HepG2 (cell line): ENCODE results near the gene PRKCE. TPM values are rescaled to one million over a fixed set of nuclear protein-coding genes. Genes with fewer than 3 reads are reported as not detected.

ENCODE experiments used
- ATAC-seq: fragments of 200-7000 bp; cut with Tn5 transposase; 3 replicates; pipeline ENCODE4 v1.9.1; 2020; ENCODE audit warnings: mild to moderate bottlenecking, moderate library complexity
- BruUV-seq: library from RNA; stranded (reverse); fragments of 400-500 nt; replicated peaks from 2 replicates; lab custom pipeline; 2021; lab: Mats Ljungman, UMichigan
- CTCF ChIA-PET: fragments of 300-600 bp; formaldehyde crosslinking; extraction: SDS; loops from one replicate; lab custom pipeline; 2021; ENCODE audit warnings: low total read pairs, inconsistent platforms, low intra/inter-chr PET ratio; lab: Yijun Ruan, JAX
- POLR2A ChIA-PET: fragments of 350-600 bp; sonication (Branson Sonifier 250); formaldehyde crosslinking; loops from one replicate; lab custom pipeline; 2020; ENCODE audit warnings: antibody characterized with exemption, inconsistent platforms; lab: Yijun Ruan, JAX
- DNase-seq: peaks from one replicate; pipeline ENCODE4 v3.0.0-alpha.2; 2015; ENCODE audit warnings: low spot score
- FAIRE-seq: peaks from 3 replicates; lab custom pipeline; 2011; peaks lifted over from hg19 to GRCh38; lab: Jason Lieb, UNC
- H2AFZ ChIP-seq: one replicate; pipeline ENCODE4 v1.6.1; 2011; ENCODE audit warnings: low read length, inconsistent platforms
- H3K27ac ChIP-seq: fragments of 300-600 bp; 3 replicates; pipeline ENCODE4 v1.8.0; 2011; ENCODE audit warnings: mixed run types, mild to moderate bottlenecking, mixed read lengths, low read length, inconsistent platforms; ENCODE audit not compliant: insufficient read depth; ENCODE audit errors: extremely low read length
- H3K27me3 ChIP-seq, 2 experiments: fragments of 200-600 bp in 1 of 2; 2 replicates in 1 of 2; 3 replicates in 1 of 2; pipeline versions ENCODE4 v1.6.0 to v1.8.0; 2011; ENCODE audit warnings: low read length in 2 of 2, mild to moderate bottlenecking in 2 of 2, moderate library complexity in 2 of 2, inconsistent platforms in 1 of 2; ENCODE audit not compliant: insufficient read depth in 2 of 2, control insufficient read depth in 1 of 2
- H3K36me3 ChIP-seq, 2 experiments: fragments of 200-600 bp in 1 of 2; replicated peaks in 1 of 2; 2 replicates in 1 of 2; 3 replicates in 1 of 2; pipeline versions ENCODE4 v1.5.1 to v1.8.0; 2011; ENCODE audit warnings: low read length in 2 of 2, inconsistent platforms in 1 of 2; ENCODE audit not compliant: insufficient read depth in 2 of 2, control insufficient read depth in 1 of 2
- H3K4me1 ChIP-seq: 2 replicates; pipeline ENCODE4 v1.5.1; 2012; ENCODE audit warnings: low read length, inconsistent platforms; ENCODE audit not compliant: insufficient read depth
- H3K4me2 ChIP-seq: 2 replicates; pipeline ENCODE4 v1.6.0; 2011; ENCODE audit warnings: low read depth, low read length, inconsistent platforms
- H3K4me3 ChIP-seq, 3 experiments: fragments of 200-600 bp in 1 of 3; sonication (generic), shearing (Covaris generic) in 1 of 3; replicated peaks in 1 of 3; 2 replicates each; pipeline ENCODE4 v1.5.1; 2011 to 2016; ENCODE audit warnings: low read length in 3 of 3, inconsistent platforms in 2 of 3, low read depth in 2 of 3, mild to moderate bottlenecking in 2 of 3, control low read depth in 1 of 3, mixed read lengths in 1 of 3; ENCODE audit not compliant: insufficient read depth in 1 of 3
- H3K79me2 ChIP-seq: one replicate; pipeline ENCODE4 v1.6.1; 2011; ENCODE audit warnings: low read length, inconsistent platforms; ENCODE audit not compliant: insufficient read depth
- H3K9ac ChIP-seq: 2 replicates; pipeline ENCODE4 v1.6.0; 2011; ENCODE audit warnings: mild to moderate bottlenecking, low read depth, low read length, inconsistent platforms; ENCODE audit not compliant: insufficient read depth
- H3K9me3 ChIP-seq: 2 replicates; pipeline ENCODE4 v1.5.1; 2012; ENCODE audit warnings: mild to moderate bottlenecking, low read length
- H4K20me1 ChIP-seq: 2 replicates; pipeline ENCODE4 v1.6.0; 2011; ENCODE audit warnings: inconsistent platforms, mild to moderate bottlenecking, low read length, moderate library complexity; ENCODE audit not compliant: insufficient read depth
- EED ChIP-seq: sonication (generic); formaldehyde crosslinking; IDR thresholded peaks from 2 replicates; pipeline ENCODE4 v1.5.0; 2020; ENCODE audit warnings: mild to moderate bottlenecking, missing genetic modification reagents
- IRF1 ChIP-seq: sonication (generic); formaldehyde crosslinking; IDR thresholded peaks from 2 replicates; pipeline ENCODE4 v1.4.0; 2020; ENCODE audit warnings: low read depth, mild to moderate bottlenecking, missing genetic modification reagents
- IRX3 ChIP-seq: sonication (generic); formaldehyde crosslinking; IDR thresholded peaks from 2 replicates; pipeline ENCODE4 v1.8.1; 2023; ENCODE audit warnings: mild to moderate bottlenecking, low read depth, missing genetic modification reagents, borderline replicate concordance
- RFX1 ChIP-seq: fragments of 450-650 bp; IDR thresholded peaks from 2 replicates; pipeline ENCODE4 v1.6.1; 2017
- ZBTB20 ChIP-seq: sonication (generic); formaldehyde crosslinking; IDR thresholded peaks from 2 replicates; pipeline ENCODE4 v1.8.1; 2023; ENCODE audit warnings: missing genetic modification reagents, low read depth, mild to moderate bottlenecking, borderline replicate concordance
- ZNF333 ChIP-seq: sonication (generic); formaldehyde crosslinking; IDR thresholded peaks from 2 replicates; pipeline ENCODE4 v1.4.0; 2020; ENCODE audit warnings: mild to moderate bottlenecking, missing genetic modification reagents, borderline replicate concordance
- ZNF572 ChIP-seq: sonication (generic); formaldehyde crosslinking; IDR thresholded peaks from 2 replicates; pipeline ENCODE4 v1.5.1; 2020; ENCODE audit warnings: mild to moderate bottlenecking, missing genetic modification reagents
- ZNF629 ChIP-seq: sonication (generic); formaldehyde crosslinking; conservative IDR thresholded peaks from 2 replicates; pipeline ENCODE4 v1.5.0; 2020; ENCODE audit warnings: missing genetic modification reagents
- ZNF883 ChIP-seq: sonication (generic); formaldehyde crosslinking; IDR thresholded peaks from 2 replicates; pipeline ENCODE4 v1.5.1; 2020; ENCODE audit warnings: mild to moderate bottlenecking, missing genetic modification reagents; ENCODE audit errors: not compliant biosample characterization
- WGBS: methylation state at CpG from one replicate; pipeline ENCODE4 v1.1.6; 2017; ENCODE audit warnings: low lambda C conversion rate; 5-methylcytosine and 5-hydroxymethylcytosine counted together
- in situ Hi-C: cut with HindIII; loops from 2 replicates; pipeline ENCODE4 v1.10.0; 2017; ENCODE audit warnings: low pct_unique_long_range_greater_than_20kb; ENCODE audit not compliant: extremely low pct_ligation_motif_present
- intact Hi-C: fragments of 100-400 bp; cut with micrococcal nuclease; formaldehyde crosslinking; loops from one replicate; pipeline ENCODE4 v1.10.0; 2022; ENCODE audit not compliant: unreplicated experiment
- polyA plus RNA-seq, 8 experiments: library from polyadenylated mRNA; depleted of rRNA in 3 of 8; stranded (reverse) in 7 of 8; unstranded in 1 of 8; fragments of >200 nt; fragmentation: Illumina TruSeq in 4 of 8; extraction: Trizol in 4 of 8; gene quantifications; 2 replicates each; pipeline versions ENCODE4 v1.2.1 to v1.2.3, GENCODE V29; 2011 to 2016; ENCODE audit warnings: low read depth in 4 of 8, missing spikeins in 1 of 8, mixed read lengths in 1 of 8; ENCODE audit not compliant: insufficient read depth in 1 of 8
- total RNA-seq, 5 experiments: library from RNA; depleted of rRNA; stranded (reverse); fragments of >200 nt; fragmentation: Illumina TruSeq; extraction: Trizol; gene quantifications; 2 replicates each; pipeline ENCODE4 v1.2.3, GENCODE V29; 2016; ENCODE audit warnings: low read depth in 1 of 5
- TF ChIP-seq, protein P1 (sequence below): sonication (generic); formaldehyde crosslinking; IDR thresholded peaks from 2 replicates; pipeline ENCODE4 v1.8.0; 2022; ENCODE audit warnings: low read depth, missing genetic modification reagents

PRKCE gene
- total and polyA plus RNA-seq, 2 of the 13 experiments (the other 11 are each of a cell fraction or from before 2014, with no cell fraction given): 1.0 to 3.9 TPM

- no TSS peak for BruUV-seq
- FAIRE-seq (no peak), DNase-seq (no peak), ATAC-seq (no peak)
- Histone ChIP-seq H3K9ac (no peak overlapping the region), H3K4me1 (peaks cover 30% of the 10 kb centered on the region), H3K36me3 (no peaks in the 10 kb centered on the region), H3K4me2 (no peak overlapping the region), H3K27me3 (no peaks in the 10 kb centered on the region; a peak in 1 of 5 replicates), H3K27ac (no peak overlapping the region), H3K79me2 (peaks cover 19% of the 10 kb centered on the region), H3K9me3 (no peaks in the 10 kb centered on the region), H2AFZ (no peak overlapping the region), H3K4me3 (no peak overlapping the region), H4K20me1 (no peaks in the 10 kb centered on the region)
- ChIA-PET POLR2A (no interaction called here), CTCF (no interaction called here)
- no peak for TF ChIP-seq IRF1 (CRISPR knock-in tag)
- no peak for TF ChIP-seq ZBTB20
- no peak for TF ChIP-seq ZNF572 (CRISPR knock-in tag)
- TF ChIP-seq EED (CRISPR knock-in tag): no peak
- TF ChIP-seq, protein P1, sequence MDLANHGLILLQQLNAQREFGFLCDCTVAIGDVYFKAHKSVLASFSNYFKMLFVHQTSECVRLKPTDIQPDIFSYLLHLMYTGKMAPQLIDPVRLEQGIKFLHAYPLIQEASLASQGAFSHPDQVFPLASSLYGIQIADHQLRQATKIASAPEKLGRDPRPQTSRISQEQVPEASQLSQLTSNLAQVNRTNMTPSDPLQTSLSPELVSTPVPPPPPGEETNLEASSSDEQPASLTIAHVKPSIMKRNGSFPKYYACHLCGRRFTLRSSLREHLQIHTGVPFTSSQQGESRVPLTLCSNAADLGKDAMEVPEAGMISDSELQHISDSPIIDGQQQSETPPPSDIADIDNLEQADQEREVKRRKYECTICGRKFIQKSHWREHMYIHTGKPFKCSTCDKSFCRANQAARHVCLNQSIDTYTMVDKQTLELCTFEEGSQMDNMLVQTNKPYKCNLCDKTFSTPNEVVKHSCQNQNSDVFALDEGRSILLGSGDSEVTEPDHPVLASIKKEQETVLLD (CRISPR knock-in tag): no peak
- no peak for TF ChIP-seq ZNF333 (CRISPR knock-in tag)
- TF ChIP-seq IRX3 (CRISPR knock-in tag): no peak
- TF ChIP-seq RFX1: no peak
- no peak for TF ChIP-seq ZNF629 (CRISPR knock-in tag)
- TF ChIP-seq ZNF883 (CRISPR knock-in tag): no peak
- intact Hi-C loops (loop anchor here (5.0 kb wide), 1 partner anchor 1350 kb away; no protein-coding TSS in a partner anchor), in situ Hi-C loops (no loop called here)
- 33% methylated on average over 2 of the region's 2 CpGs for WGBS
Observed at GRCh38 chr2:45612731-45613130, 38.7 kb upstream of the PRKCE start.
